SK-N-SH (cell line): ENCODE data around the gene PPIF. TPM values are rescaled to one million over a fixed set of nuclear protein-coding genes. Genes with fewer than 3 reads are reported as not detected.

Source experiments
- CTCF ChIA-PET: fragments of 300-600, 350-600 bp; formaldehyde crosslinking; extraction: SDS; loops from one replicate; lab custom pipeline; 2021; lab: Yijun Ruan, JAX
- POLR2A ChIA-PET: fragments of 350-600 bp; sonication (Branson Sonifier 250); formaldehyde crosslinking; extraction: SDS; loops from one replicate; lab custom pipeline; 2020; ENCODE audit warnings: antibody characterized with exemption, inconsistent platforms; lab: Yijun Ruan, JAX
- DNase-seq: peaks from one replicate; pipeline ENCODE4 v3.0.0; 2012
- H2AFZ ChIP-seq: fragments of 200-600 bp; sonication (generic); 2 replicates; pipeline ENCODE4 v1.8.1; 2016; ENCODE audit warnings: antibody characterized with exemption, mild to moderate bottlenecking, low read depth
- H3F3A ChIP-seq: fragments of 200-600 bp; sonication (generic); replicated peaks from 2 replicates; pipeline ENCODE3; 2016; ENCODE audit warnings: antibody characterized with exemption, mild to moderate bottlenecking; ENCODE audit not compliant: insufficient read depth
- H3K27ac ChIP-seq, 2 experiments: fragments of 200-500 bp in 1 of 2; fragments of 200-600 bp in 1 of 2; sonication (Bioruptor generic) in 1 of 2; sonication (generic), shearing (Covaris generic) in 1 of 2; 2 replicates each; pipeline versions ENCODE4 v1.5.1 to v1.6.1; 2014 to 2016; ENCODE audit warnings: low read depth in 2 of 2, inconsistent platforms in 1 of 2, low read length in 1 of 2, mild to moderate bottlenecking in 1 of 2, mixed read lengths in 1 of 2
- H3K27me3 ChIP-seq: fragments of 200-600 bp; sonication (generic), shearing (Covaris generic); 2 replicates; pipeline ENCODE4 v1.6.1; 2016; ENCODE audit warnings: mixed run types; ENCODE audit not compliant: insufficient read depth
- H3K36me3 ChIP-seq, 2 experiments: fragments of 200-500 bp in 1 of 2; fragments of 200-600 bp in 1 of 2; sonication (Bioruptor generic) in 1 of 2; sonication (generic) in 1 of 2; replicated peaks in 1 of 2; 2 replicates each; pipeline versions ENCODE3 to v1.5.1; 2014 to 2016; ENCODE audit warnings: low read length in 1 of 2, mild to moderate bottlenecking in 1 of 2; ENCODE audit not compliant: insufficient read depth in 2 of 2, control insufficient read depth in 1 of 2
- H3K4me1 ChIP-seq, 2 experiments: fragments of 200-500 bp in 1 of 2; fragments of 200-600 bp in 1 of 2; sonication (Bioruptor generic) in 1 of 2; sonication (generic), shearing (Covaris generic) in 1 of 2; 2 replicates each; pipeline versions ENCODE4 v1.5.1 to v1.6.1; 2014 to 2016; ENCODE audit warnings: low read depth in 1 of 2, low read length in 1 of 2, mixed run types in 1 of 2; ENCODE audit not compliant: insufficient read depth in 2 of 2, control insufficient read depth in 1 of 2
- H3K4me2 ChIP-seq: fragments of 200-600 bp; sonication (generic), shearing (Covaris generic); 2 replicates; pipeline ENCODE4 v1.6.1; 2017; ENCODE audit warnings: mixed run types
- H3K4me3 ChIP-seq, 2 experiments: fragments of 200-500 bp in 1 of 2; fragments of 200-600 bp in 1 of 2; sonication (Bioruptor generic) in 1 of 2; sonication (generic), shearing (Covaris generic) in 1 of 2; 2 replicates each; pipeline versions ENCODE4 v1.5.1 to v1.8.1; 2014 to 2016; ENCODE audit warnings: low read depth in 2 of 2, inconsistent platforms in 1 of 2, low read length in 1 of 2, mild to moderate bottlenecking in 1 of 2, mixed read lengths in 1 of 2, moderate library complexity in 1 of 2
- H3K79me2 ChIP-seq: fragments of 200-600 bp; sonication (generic); 2 replicates; pipeline ENCODE4 v1.8.1; 2017; ENCODE audit warnings: mild to moderate bottlenecking; ENCODE audit not compliant: insufficient read depth
- H3K9ac ChIP-seq: fragments of 200-600 bp; sonication (generic); 2 replicates; pipeline ENCODE4 v1.6.1; 2017; ENCODE audit warnings: mixed run types
- H3K9me2 ChIP-seq: fragments of 200-600 bp; sonication (generic); 2 replicates; pipeline ENCODE4 v1.6.1; 2017; ENCODE audit warnings: mixed run types
- H3K9me3 ChIP-seq: fragments of 200-600 bp; sonication (generic); 2 replicates; pipeline ENCODE4 v1.6.1; 2017; ENCODE audit warnings: mixed run types, mild to moderate bottlenecking, moderate library complexity
- H4K20me1 ChIP-seq: fragments of 200-600 bp; sonication (generic); 2 replicates; pipeline ENCODE4 v1.6.1; 2017; ENCODE audit warnings: mild to moderate bottlenecking, mixed run types; ENCODE audit not compliant: insufficient read depth
- ELF1 ChIP-seq: IDR thresholded peaks from 2 replicates; pipeline ENCODE4 v1.4.0; 2012
- EZH2phosphoT487 ChIP-seq: fragments of 200-600 bp; sonication (generic); IDR thresholded peaks from 2 replicates; pipeline ENCODE4 v1.6.1; 2017; ENCODE audit warnings: low read depth, mixed run types, mild to moderate bottlenecking, antibody characterized with exemption, moderate library complexity, borderline replicate concordance
- GATA2 ChIP-seq: sonication (generic); formaldehyde crosslinking; IDR thresholded peaks from 2 replicates; pipeline ENCODE4 v1.5.0; 2020; ENCODE audit warnings: mild to moderate bottlenecking, missing genetic modification reagents
- JUND ChIP-seq: IDR thresholded peaks from 2 replicates; pipeline ENCODE4 v1.4.0; 2012
- MXI1 ChIP-seq: IDR thresholded peaks from 2 replicates; pipeline ENCODE4 v1.6.1; 2012; ENCODE audit warnings: mild to moderate bottlenecking, low read depth, low read length, improper control_type of control experiment
- NFIC ChIP-seq: IDR thresholded peaks from 2 replicates; pipeline ENCODE4 v1.4.0; 2012; ENCODE audit warnings: borderline replicate concordance
- RAD21 ChIP-seq: IDR thresholded peaks from 2 replicates; pipeline ENCODE4 v1.6.1; 2012; ENCODE audit warnings: mild to moderate bottlenecking, low read length
- RFX5 ChIP-seq: IDR thresholded peaks from 2 replicates; pipeline ENCODE4 v1.6.1; 2012; ENCODE audit warnings: mild to moderate bottlenecking, improper control_type of control experiment, low read length
- SIN3A ChIP-seq: IDR thresholded peaks from 2 replicates; pipeline ENCODE4 v1.6.1; 2012; ENCODE audit warnings: low read depth, mild to moderate bottlenecking, low read length, moderate library complexity, borderline replicate concordance
- SMC3 ChIP-seq: IDR thresholded peaks from 2 replicates; pipeline ENCODE4 v1.6.1; 2012; ENCODE audit warnings: low read depth, low read length, improper control_type of control experiment
- YY1 ChIP-seq: IDR thresholded peaks from 2 replicates; pipeline ENCODE4 v1.4.0; 2012; ENCODE audit warnings: low read depth, mild to moderate bottlenecking
- WGBS: methylation state at CpG from one replicate; pipeline ENCODE4 v1.1.6; 2017; ENCODE audit warnings: low lambda C conversion rate; 5-methylcytosine and 5-hydroxymethylcytosine counted together
- polyA plus RNA-seq, 3 experiments: library from polyadenylated mRNA; depleted of rRNA; stranded (reverse); fragments of >200 nt; gene quantifications; 2 replicates each; pipeline ENCODE4 v1.2.3, GENCODE V29; 2012
- TF ChIP-seq, protein P1 (sequence below): IDR thresholded peaks from 2 replicates; pipeline ENCODE4; 2012
- TF ChIP-seq, protein P2 (sequence below): fragments of 200-600 bp; sonication (generic); IDR thresholded peaks from 2 replicates; pipeline ENCODE4 v1.6.1; 2017; ENCODE audit warnings: antibody characterized with exemption, mild to moderate bottlenecking, moderate library complexity
- TF ChIP-seq, protein P3 (sequence below): IDR thresholded peaks from 2 replicates; pipeline ENCODE4 v1.6.1; 2012; ENCODE audit warnings: mild to moderate bottlenecking, low read depth, low read length, moderate library complexity

PPIF gene
- polyA plus RNA-seq, 1 of the 3 experiments (the other 2 are of a cell fraction) = 85.9 TPM

DNA sequence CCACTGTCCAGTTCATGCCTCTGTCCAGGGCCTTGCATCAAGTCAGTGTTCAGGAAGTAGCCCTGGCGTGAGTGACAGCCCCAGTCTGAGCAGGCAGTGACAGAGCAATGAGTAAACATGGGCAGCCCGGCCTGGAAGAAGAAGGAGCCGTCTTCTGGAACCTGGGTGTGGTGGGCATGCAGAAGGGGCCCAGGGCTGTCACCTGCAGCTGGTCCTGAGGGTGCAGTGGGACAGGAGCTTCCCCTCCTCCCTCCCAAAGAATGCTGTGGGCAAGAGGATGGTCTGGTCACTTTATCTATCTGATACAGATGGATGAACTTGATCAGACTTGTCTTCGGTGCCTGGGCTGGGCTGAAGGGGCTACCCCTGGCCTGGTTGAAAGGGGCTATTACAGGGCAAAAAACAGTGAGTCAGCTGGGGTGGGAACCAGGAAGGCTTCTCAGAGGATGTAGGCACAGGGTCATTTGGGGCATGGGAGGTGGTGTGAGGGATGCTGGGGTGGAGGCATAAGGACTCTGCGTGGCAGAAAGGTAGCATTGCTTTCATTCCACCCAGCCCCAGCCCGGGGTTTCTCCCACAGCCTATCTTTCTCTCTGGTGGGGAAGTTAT, 42.7 kb upstream of the PPIF start:
- H3K27me3 ChIP-seq = no peaks in the 10 kb centered on the region
- no peak overlapping the region for H3K4me3 ChIP-seq
- H3K79me2 ChIP-seq = peaks cover 19% of the 10 kb centered on the region
- H3K9me3 ChIP-seq = no peaks in the 10 kb centered on the region
- TF ChIP-seq, protein P1, sequence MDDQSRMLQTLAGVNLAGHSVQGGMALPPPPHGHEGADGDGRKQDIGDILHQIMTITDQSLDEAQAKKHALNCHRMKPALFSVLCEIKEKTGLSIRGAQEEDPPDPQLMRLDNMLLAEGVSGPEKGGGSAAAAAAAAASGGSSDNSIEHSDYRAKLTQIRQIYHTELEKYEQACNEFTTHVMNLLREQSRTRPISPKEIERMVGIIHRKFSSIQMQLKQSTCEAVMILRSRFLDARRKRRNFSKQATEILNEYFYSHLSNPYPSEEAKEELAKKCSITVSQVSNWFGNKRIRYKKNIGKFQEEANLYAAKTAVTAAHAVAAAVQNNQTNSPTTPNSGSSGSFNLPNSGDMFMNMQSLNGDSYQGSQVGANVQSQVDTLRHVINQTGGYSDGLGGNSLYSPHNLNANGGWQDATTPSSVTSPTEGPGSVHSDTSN = peak; percentile 44
- no peak for TF ChIP-seq RAD21
- TF ChIP-seq GATA2 (CRISPR knock-in tag) = peak; percentile 3; the same call in 1 of the 2 replicates
- H3K9ac ChIP-seq = no peak overlapping the region
- peaks cover 5 to 39% of the 10 kb centered on the region in 2 experiments; a peak in 3 of 4 replicates for H3K4me1 ChIP-seq
- 54% methylated on average over 6 of the region's 6 CpGs for WGBS
- ChIA-PET POLR2A (interaction anchor here (0.7 to 1.0 kb wide), 3 partner anchors 12 to 101 kb away, joined by 3 read pairs; no protein-coding TSS in a partner anchor), CTCF (interaction anchor here (0.8 to 1.5 kb wide), 4 partner anchors 10 to 66 kb away, joined by 3 read pairs; no protein-coding TSS in a partner anchor)
- DNase-seq = peak; percentile 35
- peak overlapping the region in 1 of 2 experiments; percentile 80; a peak in 2 of 4 replicates for H3K27ac ChIP-seq
- no peaks in the 10 kb centered on the region for H3K9me2 ChIP-seq
- H2AFZ ChIP-seq = no peak overlapping the region
- no peak overlapping the region for H3K4me2 ChIP-seq
- peaks cover 29 to 86% of the 10 kb centered on the region in 2 experiments for H3K36me3 ChIP-seq
- H4K20me1 ChIP-seq = peaks cover 4% of the 10 kb centered on the region; the same call in 1 of the 2 replicates
- peaks cover 2% of the 10 kb centered on the region for H3F3A ChIP-seq

- Histone ChIP-seq H2AFZ (no peak overlapping the region), H3K27me3 (no peaks in the 10 kb centered on the region), H3K9me3 (no peaks in the 10 kb centered on the region), H3K9me2 (no peaks in the 10 kb centered on the region), H3K9ac (no peak overlapping the region), H3K36me3 (peaks cover 29 to 86% of the 10 kb centered on the region in 2 experiments), H3F3A (no peaks in the 10 kb centered on the region), H3K4me1 (peaks cover 0 to 42% of the 10 kb centered on the region in 2 experiments; a peak in 1 of 4 replicates), H3K79me2 (peaks cover 19% of the 10 kb centered on the region), H4K20me1 (0 out of 2 replicates have a peak, but pooled peaks cover 4% of the 10 kb centered on the region), H3K4me3 (no peak overlapping the region), H3K27ac (peak overlapping the region in 1 of 2 experiments; percentile 80; a peak in 1 of 4 replicates), H3K4me2 (no peak overlapping the region)
- ChIA-PET POLR2A (no interaction called here), CTCF (interaction anchor here (1.0 to 1.3 kb wide), 3 partner anchors 12 to 44 kb away, joined by 3 read pairs; no protein-coding TSS in a partner anchor)
- no peak for TF ChIP-seq EZH2phosphoT487
- TF ChIP-seq, protein P2, sequence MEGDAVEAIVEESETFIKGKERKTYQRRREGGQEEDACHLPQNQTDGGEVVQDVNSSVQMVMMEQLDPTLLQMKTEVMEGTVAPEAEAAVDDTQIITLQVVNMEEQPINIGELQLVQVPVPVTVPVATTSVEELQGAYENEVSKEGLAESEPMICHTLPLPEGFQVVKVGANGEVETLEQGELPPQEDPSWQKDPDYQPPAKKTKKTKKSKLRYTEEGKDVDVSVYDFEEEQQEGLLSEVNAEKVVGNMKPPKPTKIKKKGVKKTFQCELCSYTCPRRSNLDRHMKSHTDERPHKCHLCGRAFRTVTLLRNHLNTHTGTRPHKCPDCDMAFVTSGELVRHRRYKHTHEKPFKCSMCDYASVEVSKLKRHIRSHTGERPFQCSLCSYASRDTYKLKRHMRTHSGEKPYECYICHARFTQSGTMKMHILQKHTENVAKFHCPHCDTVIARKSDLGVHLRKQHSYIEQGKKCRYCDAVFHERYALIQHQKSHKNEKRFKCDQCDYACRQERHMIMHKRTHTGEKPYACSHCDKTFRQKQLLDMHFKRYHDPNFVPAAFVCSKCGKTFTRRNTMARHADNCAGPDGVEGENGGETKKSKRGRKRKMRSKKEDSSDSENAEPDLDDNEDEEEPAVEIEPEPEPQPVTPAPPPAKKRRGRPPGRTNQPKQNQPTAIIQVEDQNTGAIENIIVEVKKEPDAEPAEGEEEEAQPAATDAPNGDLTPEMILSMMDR = no peak
- TF ChIP-seq, protein P3, sequence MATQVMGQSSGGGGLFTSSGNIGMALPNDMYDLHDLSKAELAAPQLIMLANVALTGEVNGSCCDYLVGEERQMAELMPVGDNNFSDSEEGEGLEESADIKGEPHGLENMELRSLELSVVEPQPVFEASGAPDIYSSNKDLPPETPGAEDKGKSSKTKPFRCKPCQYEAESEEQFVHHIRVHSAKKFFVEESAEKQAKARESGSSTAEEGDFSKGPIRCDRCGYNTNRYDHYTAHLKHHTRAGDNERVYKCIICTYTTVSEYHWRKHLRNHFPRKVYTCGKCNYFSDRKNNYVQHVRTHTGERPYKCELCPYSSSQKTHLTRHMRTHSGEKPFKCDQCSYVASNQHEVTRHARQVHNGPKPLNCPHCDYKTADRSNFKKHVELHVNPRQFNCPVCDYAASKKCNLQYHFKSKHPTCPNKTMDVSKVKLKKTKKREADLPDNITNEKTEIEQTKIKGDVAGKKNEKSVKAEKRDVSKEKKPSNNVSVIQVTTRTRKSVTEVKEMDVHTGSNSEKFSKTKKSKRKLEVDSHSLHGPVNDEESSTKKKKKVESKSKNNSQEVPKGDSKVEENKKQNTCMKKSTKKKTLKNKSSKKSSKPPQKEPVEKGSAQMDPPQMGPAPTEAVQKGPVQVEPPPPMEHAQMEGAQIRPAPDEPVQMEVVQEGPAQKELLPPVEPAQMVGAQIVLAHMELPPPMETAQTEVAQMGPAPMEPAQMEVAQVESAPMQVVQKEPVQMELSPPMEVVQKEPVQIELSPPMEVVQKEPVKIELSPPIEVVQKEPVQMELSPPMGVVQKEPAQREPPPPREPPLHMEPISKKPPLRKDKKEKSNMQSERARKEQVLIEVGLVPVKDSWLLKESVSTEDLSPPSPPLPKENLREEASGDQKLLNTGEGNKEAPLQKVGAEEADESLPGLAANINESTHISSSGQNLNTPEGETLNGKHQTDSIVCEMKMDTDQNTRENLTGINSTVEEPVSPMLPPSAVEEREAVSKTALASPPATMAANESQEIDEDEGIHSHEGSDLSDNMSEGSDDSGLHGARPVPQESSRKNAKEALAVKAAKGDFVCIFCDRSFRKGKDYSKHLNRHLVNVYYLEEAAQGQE = no peak
- TF ChIP-seq SIN3A = no peak
- TF ChIP-seq RAD21 = no peak
- TF ChIP-seq NFIC = no peak
- no peak for TF ChIP-seq YY1
- no peak for TF ChIP-seq RFX5
- TF ChIP-seq JUND = no peak
- no peak for TF ChIP-seq GATA2 (CRISPR knock-in tag)
- TF ChIP-seq ELF1 = no peak
- TF ChIP-seq MXI1 = no peak
- TF ChIP-seq SMC3 = no peak
- DNase-seq = peak; percentile 19
- WGBS = 100% methylated on average over 2 of the region's 8 CpGs
These were observed 41.8 kb upstream of the PPIF start for GRCh38 chr10:79305515-79305914.
